T-helper 1 cell treated with Interleukin-12 subunit alpha and Interleukin-12 subunit beta and Interleukin-4 antibody, amounts not matched to agents 30 μg/mL and 1 μg/mL, for 36 hours (primary cell): ENCODE results near the gene MBOAT7.
"Not testable (repeated sequence)": the region's sequence is repeated elsewhere in the genome, so short reads cannot be mapped to it uniquely, and the experiment has no call there.

Source experiments
- H3K27ac Mint-ChIP-seq: one replicate; pipeline ENCODE4 v1.8.0; 2021; ENCODE audit warnings: mild to moderate bottlenecking, mixed read lengths
- H3K27me3 Mint-ChIP-seq: one replicate; pipeline ENCODE4 v1.8.0; 2021; ENCODE audit warnings: low read depth, mixed read lengths
- H3K36me3 Mint-ChIP-seq: one replicate; pipeline ENCODE4 v1.8.0; 2021; ENCODE audit warnings: low read depth, mixed read lengths
- H3K4me1 Mint-ChIP-seq: one replicate; pipeline ENCODE4 v1.8.0; 2021; ENCODE audit warnings: low read depth, mixed read lengths
- H3K4me3 Mint-ChIP-seq: one replicate; pipeline ENCODE4 v1.8.0; 2021; ENCODE audit warnings: mild to moderate bottlenecking, moderate library complexity, mixed read lengths
- H3K9me3 Mint-ChIP-seq: one replicate; pipeline ENCODE4 v1.8.0; 2021; ENCODE audit warnings: mixed read lengths

Gene MBOAT7

DNA sequence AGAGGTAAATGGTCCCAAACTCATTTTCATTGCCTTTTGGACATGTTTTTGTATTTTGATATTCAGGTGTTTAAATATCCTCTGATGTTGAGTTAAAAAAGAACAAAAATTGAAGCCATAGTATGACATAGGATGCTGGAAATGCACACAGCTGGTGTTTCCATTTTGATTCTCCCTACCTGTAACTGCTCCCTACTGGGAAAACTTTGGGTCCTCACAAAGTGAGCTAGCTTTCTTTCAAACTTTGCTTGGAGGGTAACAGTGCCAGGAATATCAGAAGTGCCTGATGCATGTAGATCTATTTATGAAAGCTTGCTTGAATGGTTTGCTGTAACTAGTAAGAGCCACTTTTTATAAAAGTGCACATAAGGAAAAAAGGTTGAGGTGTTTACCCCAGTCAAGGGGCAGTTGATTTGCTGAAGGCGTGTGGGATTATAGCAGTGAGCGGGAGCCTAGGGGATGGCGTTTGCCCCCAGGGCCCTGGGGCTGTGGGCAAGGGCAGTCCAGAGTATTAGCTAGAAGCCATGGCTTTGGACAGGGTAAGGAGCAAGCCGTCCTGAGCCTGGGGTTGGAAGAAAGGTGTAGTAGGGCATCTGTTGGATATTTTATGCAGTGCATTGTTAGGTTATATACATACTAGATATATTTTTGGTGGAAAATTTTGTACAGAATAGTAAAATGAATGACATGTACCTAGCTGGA lies 15.5 kb upstream of the MBOAT7 start:
- H3K27me3 Mint-ChIP-seq = no peaks in the 10 kb centered on the region
- H3K27ac Mint-ChIP-seq = peak overlapping the region; percentile 1
- peak overlapping the region; percentile 2 for H3K4me3 Mint-ChIP-seq
- H3K36me3 Mint-ChIP-seq = peaks cover 70% of the 10 kb centered on the region
- H3K4me1 Mint-ChIP-seq = peaks cover 55% of the 10 kb centered on the region
- no peaks in the 10 kb centered on the region for H3K9me3 Mint-ChIP-seq

DNA sequence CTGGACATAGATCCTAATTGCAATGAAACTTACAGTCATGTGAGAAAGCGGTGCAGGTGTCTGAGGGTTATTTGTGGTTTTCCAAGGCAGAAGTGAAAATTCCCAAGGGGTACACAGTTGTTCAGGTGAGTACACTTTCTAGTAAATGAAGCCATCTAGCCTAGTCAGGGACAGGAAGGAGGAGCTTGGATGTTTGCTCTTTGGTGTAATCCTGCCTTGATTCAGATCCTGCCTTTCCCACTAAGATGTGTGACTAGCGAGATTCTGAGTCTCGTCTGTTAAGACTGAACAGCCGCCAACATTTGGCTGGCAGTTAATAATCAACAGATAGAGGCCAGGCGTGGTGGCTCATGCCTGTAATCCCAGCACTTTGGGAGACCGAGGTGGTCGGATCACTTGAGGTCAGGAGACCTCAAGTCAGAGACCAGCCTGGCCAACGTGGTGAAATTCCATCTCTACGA lies 13.8 kb upstream of the MBOAT7 start:
- peaks cover 54% of the 10 kb centered on the region for H3K4me1 Mint-ChIP-seq
- no peaks in the 10 kb centered on the region for H3K9me3 Mint-ChIP-seq
- H3K36me3 Mint-ChIP-seq = peaks cover 65% of the 10 kb centered on the region
- H3K4me3 Mint-ChIP-seq = peak overlapping the region; percentile 97
- no peak overlapping the region for H3K27ac Mint-ChIP-seq
- H3K27me3 Mint-ChIP-seq = no peaks in the 10 kb centered on the region

DNA sequence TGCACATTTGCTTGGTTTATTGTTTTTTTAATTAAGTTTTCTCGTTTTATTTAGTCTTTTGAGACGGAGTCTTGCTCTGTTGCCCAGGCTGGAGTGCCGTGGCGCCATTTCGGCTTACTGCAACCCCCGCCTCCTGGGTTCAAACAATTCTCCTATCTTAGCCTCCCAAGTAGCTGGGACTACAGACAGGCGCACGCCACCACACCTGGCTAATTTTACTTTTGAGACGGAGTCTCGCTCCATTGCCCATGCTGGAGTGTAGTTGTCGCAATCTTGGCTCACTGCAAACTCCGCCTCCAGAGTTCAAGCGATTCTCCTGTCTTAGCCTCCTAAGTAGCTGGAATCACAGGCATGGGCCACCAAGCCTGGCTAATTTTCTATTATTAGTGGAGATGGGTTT lies 12.6 kb upstream of the MBOAT7 start:
- Mint-ChIP-seq H3K4me1 (peaks cover 43% of the 10 kb centered on the region), H3K27me3 (no peaks in the 10 kb centered on the region), H3K27ac (peak overlapping the region; percentile 49), H3K9me3 (no peaks in the 10 kb centered on the region), H3K4me3 (peak overlapping the region; percentile 97), H3K36me3 (peaks cover 53% of the 10 kb centered on the region)

DNA sequence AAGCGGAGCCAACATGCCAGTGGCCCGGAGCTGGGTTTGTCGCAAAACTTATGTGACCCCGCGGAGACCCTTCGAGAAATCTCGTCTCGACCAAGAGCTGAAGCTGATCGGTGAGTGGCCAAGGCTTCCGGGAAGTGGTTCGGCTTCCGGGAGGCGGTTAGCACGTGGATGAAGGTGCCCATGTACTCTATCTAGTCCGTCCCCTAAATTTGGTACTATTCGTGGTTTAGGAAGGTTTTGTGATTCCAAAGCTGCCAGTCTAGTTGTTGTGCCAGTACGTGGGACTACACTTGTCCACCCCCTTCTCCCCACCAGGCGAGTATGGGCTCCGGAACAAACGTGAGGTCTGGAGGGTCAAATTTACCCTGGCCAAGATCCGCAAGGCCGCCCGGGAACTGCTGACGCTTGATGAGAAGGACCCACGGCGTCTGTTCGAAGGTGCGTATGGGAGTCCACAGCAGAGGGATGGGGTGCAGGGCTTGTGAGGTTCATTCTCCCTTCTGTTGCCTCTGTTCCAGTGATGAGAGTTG lies 11.9 kb upstream of the MBOAT7 start:
- H3K27ac Mint-ChIP-seq = peak overlapping the region; percentile 95
- no peaks in the 10 kb centered on the region for H3K27me3 Mint-ChIP-seq
- peak overlapping the region; percentile 97 for H3K4me3 Mint-ChIP-seq
- H3K4me1 Mint-ChIP-seq = peaks cover 41% of the 10 kb centered on the region
- no peaks in the 10 kb centered on the region for H3K9me3 Mint-ChIP-seq
- peaks cover 46% of the 10 kb centered on the region for H3K36me3 Mint-ChIP-seq

DNA sequence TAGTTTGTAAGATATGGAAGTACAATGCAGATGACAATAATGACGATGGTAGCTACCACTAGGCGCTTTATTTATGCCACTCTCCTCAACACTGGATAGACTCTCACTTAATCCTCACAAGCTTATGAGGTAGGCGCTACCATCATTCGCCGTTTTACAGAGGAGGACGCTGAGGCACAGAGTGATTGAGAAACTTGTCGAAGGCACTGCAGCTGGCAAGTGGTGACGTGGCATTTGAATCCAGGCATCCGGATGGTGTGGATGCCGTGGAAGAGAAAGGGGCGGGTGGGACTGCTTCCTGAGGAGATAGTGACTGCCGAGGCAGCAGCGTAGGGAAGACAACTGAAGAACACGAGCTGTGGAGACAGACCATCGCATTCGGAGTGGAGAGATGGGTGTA lies 10.0 kb upstream of the MBOAT7 start:
- H3K4me3 Mint-ChIP-seq = peak overlapping the region; percentile 60
- H3K27ac Mint-ChIP-seq = peak overlapping the region; percentile 72
- peaks cover 40% of the 10 kb centered on the region for H3K36me3 Mint-ChIP-seq
- no peaks in the 10 kb centered on the region for H3K27me3 Mint-ChIP-seq
- H3K9me3 Mint-ChIP-seq = no peaks in the 10 kb centered on the region
- peaks cover 29% of the 10 kb centered on the region for H3K4me1 Mint-ChIP-seq

DNA sequence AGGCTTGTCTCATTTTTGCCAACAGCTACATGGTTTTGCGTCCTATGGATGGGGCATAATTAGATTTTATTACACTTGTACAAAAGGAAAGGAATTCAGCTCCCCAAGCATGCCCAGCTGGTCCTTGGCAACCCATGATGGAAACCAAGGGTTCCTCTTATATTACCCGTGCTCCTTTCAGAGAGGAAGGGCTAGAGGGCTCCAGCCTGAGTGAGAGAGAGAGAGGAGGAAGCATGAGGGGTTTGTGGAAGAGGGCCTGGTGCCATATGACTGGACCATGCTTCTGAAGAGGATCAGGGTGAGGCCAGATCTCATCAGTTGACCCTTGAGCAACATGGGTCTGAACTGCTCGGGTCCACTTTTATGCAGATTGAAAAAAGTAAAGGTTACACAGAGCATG lies 7.7 kb upstream of the MBOAT7 start:
- Mint-ChIP-seq H3K4me3 (no peak overlapping the region), H3K27ac (no peak overlapping the region), H3K36me3 (peaks cover 30% of the 10 kb centered on the region), H3K9me3 (no peaks in the 10 kb centered on the region), H3K27me3 (no peaks in the 10 kb centered on the region), H3K4me1 (peaks cover 24% of the 10 kb centered on the region)

DNA sequence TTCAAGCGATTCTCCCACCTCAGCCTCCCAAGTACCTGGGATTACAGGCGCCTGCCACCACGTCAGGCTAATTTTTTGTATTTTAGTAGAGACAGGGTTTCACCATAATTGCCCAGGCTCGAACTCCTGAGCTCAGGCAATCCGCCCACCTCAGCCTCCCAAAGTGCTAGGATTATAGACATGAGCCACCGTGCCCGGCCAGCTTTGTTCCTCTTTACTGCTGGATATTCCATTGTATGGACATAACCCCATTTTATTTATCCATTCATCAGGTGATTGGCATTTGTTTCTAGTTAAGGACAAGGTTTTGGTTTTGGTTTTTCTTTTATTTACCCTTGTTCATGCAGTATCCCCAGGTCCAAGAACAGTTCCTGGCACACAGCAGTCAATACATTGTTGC lies 7.2 kb upstream of the MBOAT7 start:
- H3K27ac Mint-ChIP-seq = no peak overlapping the region
- H3K4me3 Mint-ChIP-seq = no peak overlapping the region
- H3K9me3 Mint-ChIP-seq = no peaks in the 10 kb centered on the region
- H3K36me3 Mint-ChIP-seq = peaks cover 26% of the 10 kb centered on the region
- peaks cover 22% of the 10 kb centered on the region for H3K4me1 Mint-ChIP-seq
- no peaks in the 10 kb centered on the region for H3K27me3 Mint-ChIP-seq

DNA sequence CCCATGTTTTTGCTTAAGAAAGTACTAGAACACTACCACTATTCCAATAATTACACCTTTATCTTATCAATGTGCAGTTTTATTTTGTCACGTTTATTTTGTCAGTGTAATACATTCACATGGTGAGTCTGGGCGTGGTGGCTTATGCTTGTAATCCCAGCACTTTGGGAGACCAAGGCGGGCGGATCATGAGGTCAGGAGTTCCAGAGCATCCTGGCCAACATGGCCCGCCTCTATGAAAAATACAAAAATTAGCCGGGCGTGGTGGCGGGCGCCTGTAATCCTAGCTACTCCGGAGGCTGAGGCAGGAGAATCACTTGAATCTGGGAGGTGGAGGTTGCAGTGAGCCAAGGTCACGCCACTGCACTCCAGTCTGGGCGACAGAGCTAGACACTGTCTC lies 5.1 kb upstream of the MBOAT7 start:
- H3K4me1 Mint-ChIP-seq = peaks cover 22% of the 10 kb centered on the region
- H3K27me3 Mint-ChIP-seq, H3K27ac Mint-ChIP-seq, H3K4me3 Mint-ChIP-seq, H3K9me3 Mint-ChIP-seq: not testable (repeated sequence)
- peaks cover 19% of the 10 kb centered on the region for H3K36me3 Mint-ChIP-seq

DNA sequence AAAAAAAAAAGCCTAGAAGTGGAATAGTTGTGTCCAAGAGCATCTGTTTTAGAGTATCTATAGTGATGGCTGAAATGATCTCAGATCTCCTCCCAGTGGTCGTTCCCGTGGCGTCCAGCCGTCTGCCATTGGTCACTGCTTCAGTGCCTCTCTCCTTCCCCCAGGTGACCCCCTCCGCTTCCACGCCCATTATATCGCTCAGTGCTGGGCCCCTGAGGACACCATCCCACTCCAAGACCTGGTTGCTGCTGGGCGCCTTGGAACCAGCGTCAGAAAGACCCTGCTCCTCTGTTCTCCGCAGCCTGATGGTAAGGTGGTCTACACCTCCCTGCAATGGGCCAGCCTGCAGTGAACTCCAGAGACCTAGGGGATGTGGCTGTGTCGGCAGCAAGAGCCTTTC lies 3.6 kb upstream of the MBOAT7 start:
- H3K27ac Mint-ChIP-seq = no peak overlapping the region
- peak overlapping the region; percentile 68 for H3K4me3 Mint-ChIP-seq
- H3K4me1 Mint-ChIP-seq = peaks cover 26% of the 10 kb centered on the region
- H3K9me3 Mint-ChIP-seq = no peaks in the 10 kb centered on the region
- H3K27me3 Mint-ChIP-seq = no peaks in the 10 kb centered on the region
- peaks cover 18% of the 10 kb centered on the region for H3K36me3 Mint-ChIP-seq

DNA sequence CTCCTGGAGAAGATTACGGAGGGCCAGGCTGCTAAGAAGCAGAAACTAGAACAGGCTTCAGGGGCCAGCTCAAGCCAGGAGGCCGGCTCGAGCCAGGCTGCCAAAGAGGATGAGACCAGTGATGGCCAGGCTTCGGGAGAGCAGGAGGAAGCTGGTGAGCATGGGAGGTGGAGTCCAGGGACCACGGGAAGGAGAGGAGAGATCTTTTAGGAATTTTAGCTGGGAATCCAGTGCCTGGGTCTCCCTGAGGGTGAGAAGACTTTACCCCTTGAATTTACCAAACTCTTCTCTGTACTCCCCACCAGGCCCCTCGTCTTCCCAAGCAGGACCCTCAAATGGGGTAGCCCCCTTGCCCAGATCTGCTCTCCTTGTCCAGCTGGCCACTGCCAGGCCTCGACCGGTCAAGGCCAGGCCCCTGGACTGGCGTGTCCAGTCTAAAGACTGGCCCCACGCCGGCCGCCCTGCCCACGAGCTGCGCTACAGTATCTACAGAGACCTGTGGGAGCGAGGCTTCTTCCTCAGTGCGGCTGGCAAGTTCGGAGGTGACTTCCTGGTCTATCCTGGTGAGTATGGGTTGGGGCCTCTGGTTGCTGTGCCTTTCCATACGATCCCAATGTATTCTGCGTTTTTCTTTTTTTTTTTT lies 2.6 kb upstream of the MBOAT7 start:
- Mint-ChIP-seq H3K9me3 (no peaks in the 10 kb centered on the region), H3K27me3 (no peaks in the 10 kb centered on the region), H3K4me1 (peaks cover 34% of the 10 kb centered on the region), H3K36me3 (peaks cover 21% of the 10 kb centered on the region), H3K4me3 (peak overlapping the region; percentile 79), H3K27ac (peak overlapping the region; percentile 63)

DNA sequence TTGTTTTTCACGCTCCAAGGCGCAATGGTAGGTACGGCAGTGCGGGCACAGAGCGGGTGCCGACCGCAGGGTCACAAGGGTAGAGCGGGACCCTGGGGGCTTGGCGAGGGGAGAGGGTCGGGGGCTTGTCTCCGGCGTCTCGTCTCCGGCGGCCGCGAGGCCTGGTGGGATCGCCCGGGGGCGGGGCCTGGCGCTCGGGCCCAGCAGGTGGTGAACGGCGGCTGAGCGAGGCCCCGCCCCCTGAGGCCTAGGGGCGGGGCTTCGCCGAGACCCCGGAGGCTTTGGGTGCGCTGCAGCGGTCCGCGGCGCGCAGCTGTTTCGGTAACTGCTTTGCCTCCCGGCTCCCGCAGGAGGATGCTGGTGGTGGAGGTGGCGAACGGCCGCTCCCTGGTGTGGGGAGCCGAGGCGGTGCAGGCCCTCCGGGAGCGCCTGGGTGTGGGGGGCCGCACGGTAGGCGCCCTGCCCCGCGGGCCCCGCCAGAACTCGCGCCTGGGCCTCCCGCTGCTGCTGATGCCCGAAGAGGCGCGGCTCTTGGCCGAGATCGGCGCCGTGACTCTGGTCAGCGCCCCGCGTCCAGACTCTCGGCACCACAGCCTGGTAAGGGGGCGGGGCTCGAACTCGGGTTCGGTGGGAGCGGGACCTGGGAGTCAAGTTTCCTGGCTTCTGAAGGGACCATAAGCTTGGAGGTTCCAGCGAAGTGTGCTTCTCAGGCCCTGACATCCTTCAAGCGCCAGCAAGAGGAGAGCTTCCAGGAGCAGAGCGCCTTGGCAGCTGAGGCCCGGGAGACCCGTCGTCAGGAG lies 1.8 kb upstream of the MBOAT7 start, which contains the start of gene TSEN34:
Gene TSEN34, plus strand, starts transcription at position 298 of the 800 bp plus-strand sequence. Its CDS starts 57 bp downstream, at position 355.
- peaks cover 34% of the 10 kb centered on the region for H3K4me1 Mint-ChIP-seq
- H3K9me3 Mint-ChIP-seq = no peaks in the 10 kb centered on the region
- H3K36me3 Mint-ChIP-seq = peaks cover 23% of the 10 kb centered on the region
- H3K4me3 Mint-ChIP-seq = peak within 1 kb of the TSS; percentile 90
- no peaks in the 10 kb centered on the region for H3K27me3 Mint-ChIP-seq
- H3K27ac Mint-ChIP-seq = peak within 1 kb of the TSS; percentile 99

DNA sequence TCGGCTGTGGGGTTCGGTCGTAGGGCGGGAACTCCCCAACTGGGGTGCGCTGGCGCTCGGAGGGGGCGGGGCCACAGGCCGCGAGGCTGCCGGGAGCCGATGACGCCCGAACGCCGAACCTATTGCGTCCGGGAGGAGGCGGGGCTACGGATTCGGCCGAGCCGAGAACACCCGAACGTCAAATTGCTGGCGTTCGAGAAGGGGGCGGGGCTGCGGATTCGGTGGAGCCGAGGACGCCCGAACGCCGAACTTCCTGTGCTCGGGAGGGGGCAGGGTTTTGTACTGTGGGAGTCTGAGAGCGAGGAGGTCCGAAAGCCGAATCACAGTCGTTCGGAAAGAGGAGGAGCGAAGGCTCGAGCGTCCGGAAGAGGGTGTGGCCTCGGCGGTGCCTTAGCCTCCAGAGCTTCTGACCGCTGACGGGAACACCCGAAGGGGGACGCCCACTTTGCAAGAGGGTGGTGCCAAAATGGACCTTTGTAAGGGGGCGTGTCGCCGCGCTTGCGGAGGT lies 1.2 kb upstream of the MBOAT7 start:
- H3K9me3 Mint-ChIP-seq = no peaks in the 10 kb centered on the region
- peaks cover 34% of the 10 kb centered on the region for H3K4me1 Mint-ChIP-seq
- H3K36me3 Mint-ChIP-seq = peaks cover 22% of the 10 kb centered on the region
- H3K27me3 Mint-ChIP-seq = no peaks in the 10 kb centered on the region
- peak overlapping the region; percentile 90 for H3K4me3 Mint-ChIP-seq
- peak overlapping the region; percentile 99 for H3K27ac Mint-ChIP-seq

DNA sequence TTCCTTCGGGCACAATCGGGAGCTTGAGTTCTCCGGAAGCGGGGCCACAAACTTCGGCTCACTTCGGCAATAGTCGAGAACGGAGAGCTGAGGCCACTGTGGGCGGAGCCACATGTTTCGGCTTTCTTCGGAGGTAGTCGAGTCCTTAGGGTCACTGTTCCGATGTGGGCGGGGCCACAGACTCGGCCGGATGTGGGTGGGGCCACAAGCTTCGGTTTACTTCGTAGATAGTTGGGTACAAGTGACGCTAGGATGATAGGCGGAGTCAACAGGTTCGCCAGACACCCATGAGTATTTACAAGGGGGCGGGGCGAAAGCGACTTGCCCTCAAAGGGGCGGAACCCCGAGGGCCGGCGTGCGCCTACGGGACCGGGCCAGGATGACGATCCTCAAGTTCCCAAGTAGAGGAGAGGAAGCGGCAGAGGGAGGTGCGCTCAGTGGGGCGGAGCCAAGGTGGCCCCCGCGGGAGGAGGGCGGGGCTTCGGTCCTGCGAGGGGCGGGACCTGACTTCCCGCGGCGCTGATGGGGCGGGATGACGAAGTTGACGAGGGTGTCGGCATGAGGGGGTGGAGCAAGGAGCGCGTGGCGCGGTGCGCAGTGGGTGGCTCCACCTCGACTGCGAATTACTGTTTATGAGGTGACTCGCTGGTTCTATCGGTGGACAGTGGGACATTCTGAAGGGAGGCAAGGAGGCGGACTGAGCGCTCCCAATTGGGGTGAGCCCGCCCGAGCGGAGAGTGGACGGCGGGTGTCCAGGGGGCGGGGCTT lies 539 bp upstream of the MBOAT7 start:
- Mint-ChIP-seq H3K4me1 (peaks cover 34% of the 10 kb centered on the region), H3K27ac (peak overlapping the region; percentile 99), H3K4me3 (peak overlapping the region; percentile 90), H3K9me3 (no peaks in the 10 kb centered on the region), H3K36me3 (peaks cover 19% of the 10 kb centered on the region), H3K27me3 (no peaks in the 10 kb centered on the region)
